Activated CD4-positive, CD25-positive, alpha-beta regulatory T cell treated with anti-CD3 and anti-CD28 coated beads, Interleukin-2, amount 50 U/mL, for 16 hours (primary cell): ENCODE results near the gene KLF7.

Source experiments
- DNase-seq: peaks from one replicate; pipeline ENCODE4 v3.0.0-alpha.2; 2020; ENCODE audit warnings: low read depth, low spot score

Gene KLF7

DNA sequence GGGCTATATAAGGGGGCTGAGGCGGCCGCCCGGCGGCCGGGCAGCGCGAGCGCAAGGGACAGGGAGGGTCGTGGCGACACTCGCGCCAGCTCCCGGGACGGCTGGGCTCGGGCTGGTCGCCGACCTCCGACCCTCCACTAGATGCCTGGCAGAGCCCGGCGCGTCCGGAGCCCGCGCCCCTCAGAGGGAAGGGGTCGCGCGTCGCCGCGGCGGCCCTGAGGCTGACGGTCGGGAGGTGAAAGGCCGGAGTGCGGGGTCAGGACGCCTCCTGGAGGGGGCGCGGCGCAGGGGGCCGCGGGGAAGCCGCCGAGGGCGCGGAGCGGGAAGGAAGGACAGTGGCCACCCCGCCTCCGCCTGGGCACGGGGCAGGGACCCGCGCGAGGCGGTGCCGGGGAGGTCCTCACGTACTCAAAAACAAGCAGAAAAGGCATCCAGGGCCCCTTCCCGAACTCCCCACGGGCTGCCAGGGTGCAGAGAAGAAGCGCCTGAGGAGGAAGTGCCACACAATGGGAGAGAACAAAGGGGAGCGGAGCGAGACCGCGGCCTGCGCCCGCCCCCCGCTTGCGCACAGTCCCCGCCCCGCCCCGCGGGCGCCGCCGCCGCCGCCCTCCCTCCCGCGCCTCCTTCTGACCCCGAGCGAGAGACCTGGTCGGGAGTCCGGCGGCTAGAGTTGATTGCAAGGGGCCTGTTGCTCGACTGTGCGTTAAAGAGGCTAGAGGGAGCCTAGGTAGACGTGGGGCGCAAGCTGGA lies 776 bp upstream of the KLF7 start:
- DNase-seq: no peak

DNA sequence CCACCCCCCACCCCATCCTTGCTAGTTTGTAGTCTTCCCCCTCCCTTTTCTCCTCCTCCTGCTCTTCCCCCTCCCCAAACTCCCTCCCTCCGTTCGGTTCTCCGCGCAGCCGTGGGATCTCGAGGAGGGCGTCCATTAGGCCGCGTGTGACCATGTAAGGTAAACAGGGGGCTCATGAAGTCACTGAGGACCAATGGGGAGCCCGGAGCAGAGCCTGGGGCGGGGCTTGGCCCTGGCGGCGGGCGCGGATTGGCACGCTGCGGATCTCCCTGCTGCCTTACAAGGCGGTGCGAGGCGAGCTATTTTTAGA lies 246 bp upstream of the KLF7 start:
- DNase-seq: peak; percentile 91

DNA sequence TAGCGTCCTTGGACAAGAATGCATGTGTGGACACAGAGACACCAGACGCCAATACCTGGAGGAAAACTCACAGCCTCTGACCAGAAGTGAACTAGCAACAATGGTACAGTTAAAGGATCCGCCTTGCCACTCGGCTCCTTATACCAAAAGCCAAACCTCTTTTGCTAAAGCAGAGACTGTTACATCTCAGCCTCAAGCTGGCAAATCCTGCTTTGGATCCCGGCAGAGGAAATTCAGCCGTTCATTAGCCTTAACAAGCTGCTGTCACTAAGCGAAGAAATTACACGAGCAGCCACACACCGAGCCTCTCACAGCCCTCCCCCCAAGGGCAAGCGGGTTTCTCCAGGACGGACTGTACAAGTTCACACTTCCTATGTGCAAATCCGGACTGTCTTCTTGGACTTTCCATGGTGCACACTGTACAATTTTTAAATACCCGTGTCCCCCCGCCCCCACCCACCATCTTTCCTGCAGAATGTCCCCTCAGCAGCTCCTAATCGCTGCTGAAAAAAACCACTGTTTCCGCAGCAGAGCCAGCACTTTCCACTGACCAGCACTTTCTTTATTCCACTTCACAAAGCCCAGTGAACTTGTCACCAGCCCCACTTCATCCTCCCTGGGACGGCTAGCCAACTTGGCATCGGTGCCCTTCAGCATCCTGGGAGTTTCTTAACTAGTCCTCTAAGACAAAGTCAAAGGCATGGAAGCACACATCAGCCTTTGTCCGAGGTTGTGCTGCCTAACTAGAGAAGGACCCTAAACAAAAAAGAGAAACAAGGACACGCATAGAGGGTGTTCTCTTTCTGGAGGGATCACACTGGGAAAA lies 1.5 kb downstream of the KLF7 start:
- no peak for DNase-seq

DNA sequence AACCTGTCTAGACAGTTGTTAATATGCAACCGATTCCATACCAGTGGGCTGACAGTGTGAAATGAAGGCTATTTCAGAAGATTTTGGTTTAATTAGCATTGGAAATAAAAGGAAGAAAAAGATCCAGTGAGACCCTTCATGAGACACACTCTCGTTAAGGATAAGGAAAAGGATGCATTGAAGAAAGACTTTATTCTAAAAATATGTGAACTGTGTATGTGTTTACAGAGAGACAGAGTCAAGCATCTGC lies 2.1 kb downstream of the KLF7 start:
- DNase-seq: no peak

GRCh38 chr2:207163053-207163755 lies 2.5 kb downstream of the KLF7 start:
- DNase-seq: no peak

DNA sequence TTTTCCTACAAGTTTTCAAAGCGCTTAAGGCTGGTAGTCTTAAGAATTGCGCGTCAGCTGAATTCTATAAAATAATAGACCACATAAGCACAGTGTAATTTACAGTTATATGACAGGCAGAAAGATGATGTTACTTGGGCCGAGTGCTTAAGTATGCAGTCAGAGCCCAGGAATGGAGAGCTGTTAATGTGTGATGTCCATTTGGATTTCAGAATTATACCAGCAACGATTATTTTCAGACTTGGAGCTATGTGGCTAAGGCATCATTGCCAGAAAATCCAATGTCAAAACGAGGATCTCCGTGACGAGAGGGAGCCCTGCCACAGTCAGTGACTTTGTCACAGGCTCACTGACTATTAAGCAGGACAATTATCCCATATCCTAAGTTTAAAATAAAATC lies 3.4 kb downstream of the KLF7 start:
- no peak for DNase-seq

DNA sequence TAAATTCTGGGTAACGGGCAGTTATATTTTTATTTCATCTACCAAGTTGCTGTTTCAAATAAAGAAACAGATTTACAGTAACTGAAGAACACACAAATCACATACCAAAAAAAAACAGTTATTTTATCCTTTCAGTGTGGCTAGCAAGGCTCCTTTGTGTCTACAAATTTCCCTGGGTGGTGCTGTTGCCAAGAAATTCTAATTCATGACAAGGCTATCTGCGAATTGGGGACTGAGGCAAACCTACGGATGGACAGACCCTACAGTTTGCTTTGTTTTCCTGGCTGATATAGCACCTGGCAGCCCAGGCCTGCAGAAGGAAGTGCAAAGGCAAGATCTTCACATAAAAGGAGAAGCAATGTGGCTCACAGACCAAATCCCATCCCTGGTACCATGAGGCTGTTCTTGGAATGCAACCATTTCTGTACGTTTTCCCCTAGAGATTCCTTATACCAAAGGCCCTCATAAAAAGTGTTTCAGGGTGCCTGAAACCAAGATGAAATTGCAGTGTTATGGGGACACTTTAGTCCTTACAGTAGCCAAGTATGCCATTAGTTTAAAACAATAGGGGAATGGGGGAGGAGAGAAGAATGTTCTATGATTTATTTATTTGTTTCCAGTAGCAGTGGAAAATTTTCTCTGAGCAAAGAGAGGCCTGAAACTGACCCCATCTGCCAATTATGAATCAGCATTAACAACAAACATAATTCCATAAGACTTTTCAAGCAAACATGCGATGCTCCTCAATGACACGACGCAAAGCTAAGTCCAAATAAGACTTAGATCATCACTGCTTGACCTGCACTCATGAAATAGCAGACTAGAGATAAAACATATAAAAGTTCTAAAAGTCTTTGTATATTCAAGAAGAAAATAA lies 4.3 kb downstream of the KLF7 start:
- no peak for DNase-seq

GRCh38 chr2:207160115-207160514 lies 5.6 kb downstream of the KLF7 start:
- no peak for DNase-seq

DNA sequence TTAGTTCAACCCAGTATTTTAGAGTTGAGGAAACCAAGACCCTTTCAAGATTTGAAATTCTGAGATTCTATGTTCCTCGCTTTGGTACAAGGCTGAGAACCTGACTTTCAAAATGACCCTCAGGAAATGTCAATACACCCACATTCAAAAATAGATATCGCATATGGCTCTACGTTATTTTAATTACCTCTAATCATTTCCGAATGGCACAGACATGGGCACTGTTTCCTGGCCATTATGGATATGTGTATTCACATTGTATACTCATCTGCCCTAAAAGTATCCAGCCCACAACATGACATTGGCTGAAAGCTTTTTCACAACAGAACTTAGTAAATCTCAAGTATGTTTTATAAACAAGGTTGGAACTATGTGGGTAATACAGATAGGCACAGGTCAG lies 6.7 kb downstream of the KLF7 start:
- DNase-seq: no peak

- DNase-seq: no peak
Measured at GRCh38 chr2:207157731-207158130, 8.0 kb downstream of the KLF7 start.

GRCh38 chr2:207157162-207157481 lies 8.6 kb downstream of the KLF7 start:
- DNase-seq: no peak

DNA sequence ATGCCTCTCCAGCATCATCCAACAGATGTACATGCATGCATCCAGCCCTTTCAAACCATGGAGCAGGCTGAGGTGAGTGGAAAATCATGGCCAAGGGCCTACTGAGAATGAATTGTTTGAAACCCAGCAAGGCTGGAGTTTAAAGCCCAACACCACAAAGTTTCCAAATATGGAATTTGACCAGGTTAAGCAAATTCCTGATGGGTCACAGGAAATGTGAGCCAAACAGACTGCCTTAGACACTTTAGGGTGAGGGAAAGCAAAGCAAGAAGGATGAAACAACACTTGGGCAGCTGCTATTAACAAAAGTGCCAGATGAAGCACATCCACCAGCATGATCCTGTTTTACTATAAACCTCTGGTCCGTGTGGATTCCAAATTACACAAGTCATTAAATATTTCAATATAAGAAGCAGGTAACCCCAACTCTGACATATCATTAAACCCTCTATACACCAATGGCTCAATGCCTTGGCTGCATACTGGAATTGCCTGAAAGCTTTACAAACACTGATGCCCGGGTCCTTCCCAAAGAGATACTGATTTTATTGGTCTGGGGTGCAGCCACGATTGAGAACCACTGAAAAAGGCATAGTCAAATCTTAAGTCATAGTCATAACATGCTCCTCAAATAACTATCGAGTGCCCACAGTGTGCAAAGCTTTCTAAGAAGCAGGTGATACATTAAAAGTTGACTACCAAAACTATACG lies 9.1 kb downstream of the KLF7 start:
- DNase-seq: no peak

- no peak for DNase-seq
Measured at GRCh38 chr2:207155516-207156444, 10.0 kb downstream of the KLF7 start.

DNA sequence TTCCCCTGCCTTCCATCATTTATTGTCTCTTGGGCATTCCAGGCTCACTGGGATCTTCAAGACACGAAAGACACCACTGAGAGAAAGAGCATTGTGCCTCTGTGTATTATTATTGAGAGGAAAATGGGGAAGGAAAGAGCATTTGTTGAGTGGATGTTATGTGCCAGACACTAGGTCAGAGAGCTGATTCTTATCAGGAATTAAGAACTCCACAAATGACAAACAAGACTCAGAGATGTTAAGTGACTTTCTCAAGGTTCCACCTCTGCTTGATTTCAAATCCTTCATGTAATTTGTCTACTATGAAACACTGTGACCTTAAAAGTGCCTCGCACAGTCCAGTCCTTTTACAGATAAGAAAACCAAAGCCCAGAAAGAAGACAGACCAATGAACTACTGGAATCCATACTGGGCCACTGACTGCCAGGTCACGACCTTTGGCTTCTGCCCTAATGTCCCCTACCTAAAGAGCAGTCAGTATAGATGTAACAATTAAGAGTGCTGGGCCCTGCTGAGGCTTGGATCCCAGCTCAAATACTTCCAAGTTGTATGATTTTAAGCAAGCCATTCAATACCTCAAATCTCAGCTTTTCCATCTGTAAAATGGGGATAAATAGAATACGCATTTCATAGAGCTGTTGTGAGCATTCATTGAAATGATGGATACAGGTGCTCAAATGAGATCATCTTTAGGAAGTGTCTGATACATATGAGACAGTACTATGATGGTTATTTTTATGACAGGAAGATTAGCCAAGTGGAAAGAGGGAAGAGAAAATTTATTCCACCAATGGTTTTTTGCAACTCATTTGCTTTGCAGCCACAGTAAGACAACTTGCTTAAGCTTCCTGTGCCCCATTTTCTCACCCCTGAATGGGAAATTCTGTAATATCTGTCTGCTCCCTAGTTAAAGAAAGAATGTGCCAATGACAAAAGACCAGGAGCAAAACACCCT lies 10.9 kb downstream of the KLF7 start:
- no peak for DNase-seq

DNA sequence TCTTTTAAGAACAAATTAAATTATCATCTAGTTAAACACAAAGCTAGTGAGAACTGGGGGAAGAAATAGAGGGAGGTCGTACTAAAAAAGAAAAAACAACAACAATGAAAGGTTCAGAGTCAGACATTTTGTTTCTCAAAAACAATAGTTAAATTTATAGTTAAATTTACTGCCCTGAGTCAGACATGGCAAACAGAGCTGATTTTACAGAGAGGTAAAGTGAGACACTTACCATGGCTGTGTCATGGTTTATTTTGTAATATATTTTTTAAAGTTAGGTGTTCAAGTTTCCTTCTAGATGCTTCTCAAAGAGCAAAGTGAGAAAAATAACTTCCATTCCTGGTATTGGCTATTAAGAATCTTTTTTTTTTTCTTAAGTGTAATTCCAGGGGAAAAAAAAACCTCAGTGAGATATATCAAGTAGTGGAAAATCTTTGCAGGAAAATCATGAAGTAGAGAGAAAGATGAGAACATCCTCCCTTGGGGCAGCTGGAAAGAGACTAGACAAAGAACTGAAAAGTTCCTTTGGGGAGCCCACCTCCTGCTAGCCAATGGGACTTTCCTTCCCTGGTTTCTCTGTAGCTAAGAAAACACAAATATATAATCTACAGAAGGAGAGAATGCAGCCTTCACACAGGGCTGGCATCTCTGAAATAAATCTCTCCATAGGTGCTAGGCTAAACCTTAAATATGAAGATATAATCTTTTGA lies 12.3 kb downstream of the KLF7 start:
- no peak for DNase-seq

GRCh38 chr2:207151048-207151447 lies 14.7 kb downstream of the KLF7 start:
- no peak for DNase-seq

DNA sequence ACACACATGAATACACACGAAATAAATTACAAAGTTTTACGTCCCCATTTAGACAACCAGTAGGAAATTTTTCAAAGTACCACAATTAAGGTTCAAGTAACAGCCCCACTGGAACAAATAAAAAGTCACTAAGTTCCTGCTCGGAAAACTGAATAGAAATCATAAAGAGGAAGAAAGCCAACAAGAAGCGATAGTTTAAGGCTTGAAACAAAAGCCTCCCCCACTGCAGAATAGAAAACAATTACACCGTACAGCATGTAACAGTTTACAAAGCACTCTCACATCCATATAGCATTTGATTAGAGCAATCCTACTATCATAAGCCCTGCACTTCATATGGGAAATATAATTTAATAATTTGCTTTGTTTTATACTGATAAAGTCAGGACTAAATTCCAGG lies 15.5 kb downstream of the KLF7 start:
- DNase-seq: no peak
